Measurements from ENCODE around the gene RNF121. TPM values are rescaled to one million over a fixed set of nuclear protein-coding genes. Genes with fewer than 3 reads are reported as not detected.

Gene RNF121
- total RNA-seq = 28.2 and 31.6 TPM in 2 replicates

GRCh38 chr11:71928737-71929443, at the start of gene RNF121:
Gene RNF121 (plus strand): TSS chr11:71929046. CDS start chr11:71929062, 16 bp downstream.

GRCh38 chr11:71927820-71928736, 768 bp upstream of the RNF121 start, which contains the start of gene XNDC1N:
Gene XNDC1N (minus strand): TSS chr11:71928594. CDS start chr11:71923353, 5,241 bp downstream.

GRCh38 chr11:71998649-71999310, 69.9 kb downstream of the RNF121 start, which contains the start of gene IL18BP:
Gene IL18BP (plus strand): TSS chr11:71998909. CDS start chr11:71999985, 1,076 bp downstream.

Other genes with a start within 250 kb of the RNF121 start
- not detected in 2 replicates for gene DEFB108B, start 95.8 kb upstream of the RNF121 start, total RNA-seq
- not detected in 2 replicates for gene DEFB131B, start 50.6 kb upstream of the RNF121 start, total RNA-seq
- gene XNDC1N, start 452 bp upstream of the RNF121 start, total RNA-seq = 0.18 and 1.3 TPM in 2 replicates
- gene IL18BP, start 69.9 kb downstream of the RNF121 start, total RNA-seq = 0.72 and 1.6 TPM in 2 replicates
- 87.2 and 91.7 TPM in 2 replicates for gene NUMA1, start 151.5 kb downstream of the RNF121 start, total RNA-seq
- gene LRRC51, start 151.8 kb downstream of the RNF121 start, total RNA-seq = 3.7 and 7.9 TPM in 2 replicates
- 115 and 125 TPM in 2 replicates for gene LAMTOR1, start 174.3 kb downstream of the RNF121 start, total RNA-seq
- not detected in 2 replicates for gene TOMT, start 176.9 kb downstream of the RNF121 start, total RNA-seq
- 15.5 and 18.8 TPM in 2 replicates for gene ANAPC15, start 183.6 kb downstream of the RNF121 start, total RNA-seq
- gene FOLR3, start 206.7 kb downstream of the RNF121 start, total RNA-seq = not detected in 2 replicates